NB4 (cell line): ENCODE measurements around the gene ZDHHC3.

Source experiments
- CTCF ChIP-seq: IDR thresholded peaks from one replicate; pipeline ENCODE4 v1.5.1; 2012; ENCODE audit warnings: low read depth, low read length
- MAX ChIP-seq: IDR thresholded peaks from 2 replicates; pipeline ENCODE4 v1.6.1; 2011; ENCODE audit warnings: low read depth, low read length

DNA sequence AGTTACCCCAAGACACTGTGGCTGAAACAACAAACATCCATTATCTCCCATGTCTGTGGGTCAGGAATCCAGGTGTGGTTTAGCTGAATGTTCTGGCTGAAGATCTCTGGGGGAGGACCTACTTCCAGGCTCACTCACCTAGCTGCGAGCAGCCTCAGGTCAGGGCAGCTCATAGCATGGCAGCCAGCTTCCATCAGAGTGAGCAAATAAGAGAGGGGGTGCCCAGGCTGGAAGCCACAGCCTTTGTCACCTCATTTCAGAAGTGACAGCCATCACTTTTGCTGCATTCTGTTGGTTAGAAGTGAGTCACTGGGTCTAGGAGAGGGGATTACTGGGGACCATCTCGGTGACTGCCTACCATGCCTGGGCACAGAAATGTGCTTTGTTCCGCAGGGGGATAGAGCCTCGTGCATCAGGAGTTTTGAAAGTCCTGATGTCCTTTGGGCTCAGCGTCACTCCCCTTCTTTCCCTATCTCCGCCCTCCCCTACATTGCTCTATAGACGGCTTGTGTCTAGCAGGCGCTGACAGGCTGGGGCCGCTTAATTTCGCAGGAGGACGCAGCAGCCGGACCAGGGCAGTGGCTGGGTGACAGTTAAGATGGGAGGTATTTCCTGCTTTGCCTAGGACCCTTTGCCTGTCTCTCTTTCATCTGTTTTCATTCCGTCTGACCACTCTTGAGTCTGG lies 76.1 kb downstream of the ZDHHC3 start:
- TF ChIP-seq CTCF (no peak), MAX (no peak)
